Measurements from ENCODE around the gene EIF5B. TPM values are rescaled to one million over a fixed set of nuclear protein-coding genes. Genes with fewer than 3 reads are reported as not detected.

EIF5B gene
- total and polyA plus RNA-seq, 2 of the 4 experiments (the other 2 are of a cell fraction), result 19.7 to 21.8 TPM

GRCh38 chr2:99422599-99422998 lies 85.4 kb downstream of the EIF5B start:
- POLR2A ChIA-PET (ENCODE audit: unreplicated experiment), result interaction anchor here (0.6 kb wide), 1 partner anchor 74 kb away, joined by 3 read pairs; no protein-coding TSS in a partner anchor
- ATAC-seq (ENCODE audit: low read depth) (no peak), DNase-seq (no peak)
- Histone ChIP-seq H2AK5ac (ENCODE audit: low read depth, low read length) (no peak overlapping the region), H2BK120ac (ENCODE audit: low read depth, low read length) (no peak overlapping the region), H4K8ac (ENCODE audit: low read depth in 2 of 2, low read length in 2 of 2) (no peak overlapping the region), H3K9ac (ENCODE audit: low read depth, low read length) (no peak overlapping the region), H3K18ac (ENCODE audit: low read depth, low read length) (no peak overlapping the region), H3K14ac (replicated peaks; ENCODE audit: low read depth, low read length) (no peak overlapping the region), H3K23ac (ENCODE audit: low read depth, low read length) (no peak overlapping the region), H2BK20ac (ENCODE audit: low read depth, low read length) (no peak overlapping the region), H3K9me3 (ENCODE audit: control insufficient read depth, insufficient read depth, low read length) (no peaks in the 10 kb centered on the region), H2AFZ (replicated peaks; ENCODE audit: low read length, poor library complexity) (no peak overlapping the region), H3K4me2 (ENCODE audit: low read depth, low read length) (no peak overlapping the region), H3K79me1 (ENCODE audit: low read depth in 1 of 2, low read length in 2 of 2) (peaks cover 5 to 24% of the 10 kb centered on the region in 2 experiments; a peak in 3 of 4 replicates), H3K27me3 (ENCODE audit: control insufficient read depth, insufficient read depth, low read length) (no peaks in the 10 kb centered on the region), H3K4ac (ENCODE audit: low read depth, low read length) (0 out of 2 replicates have a peak overlapping the region, but pooled peaks have one; percentile 5), H4K20me1 (ENCODE audit: insufficient read depth, low read length) (peaks cover 16% of the 10 kb centered on the region; the same call in 1 of the 2 replicates), H4K91ac (ENCODE audit: insufficient read depth, low read depth, low read length) (no peak overlapping the region), H3K27ac (ENCODE audit: insufficient read depth, low read length) (no peak overlapping the region), H3K4me3 (ENCODE audit: insufficient read depth, low read depth, low read length) (no peak overlapping the region), H3K56ac (ENCODE audit: extremely low read depth, insufficient read depth, low read length) (no peak overlapping the region), H3K9me1 (ENCODE audit: insufficient read depth, low read length) (peaks cover 17% of the 10 kb centered on the region), H4K5ac (ENCODE audit: low read depth, low read length) (no peak overlapping the region), H2BK5ac (ENCODE audit: low read depth, low read length, poor library complexity, severe bottlenecking) (no peak overlapping the region), H3K36me3 (ENCODE audit: control insufficient read depth, insufficient read depth, low read length) (peaks cover 19% of the 10 kb centered on the region), H2AK9ac (replicated peaks; ENCODE audit: low read depth, low read length, poor library complexity) (no peak overlapping the region), H3K4me1 (ENCODE audit: control insufficient read depth, insufficient read depth, low read length) (peaks cover 13% of the 10 kb centered on the region), H2BK15ac (ENCODE audit: low read depth, low read length) (no peak overlapping the region)
- no CpG with 5 or more reads among the region's 3 CpGs for WGBS, 2 experiments (ENCODE audit: extremely low coverage in 2 of 2, insufficient read length in 1 of 2)
- in situ Hi-C loops (cut with MboI; ENCODE audit: low sequenced_read_pairs) (no loop called here), intact Hi-C loops (cut with micrococcal nuclease) (no loop called here), dilution Hi-C loops (cut with HindIII; ENCODE audit: low sequenced_read_pairs, unreplicated experiment) (no loop called here)
- TF ChIP-seq ELK1 (IDR thresholded peaks at IDR 0.05; ENCODE audit: borderline replicate concordance, low read depth, low read length), result no peak
- no peak for TF ChIP-seq SMC3 (IDR thresholded peaks at IDR 0.05; ENCODE audit: low read depth, low read length)
- no peak for TF ChIP-seq NFE2L2 (IDR thresholded peaks at IDR 0.05; ENCODE audit: low read depth, low read length)
- TF ChIP-seq MAFK (IDR thresholded peaks at IDR 0.05; ENCODE audit: low read depth, low read length), result no peak
- TF ChIP-seq USF2 (IDR thresholded peaks at IDR 0.05; ENCODE audit: low read depth, low read length), result no peak
- TF ChIP-seq CEBPB (IDR thresholded peaks at IDR 0.05; ENCODE audit: low read depth, low read length), result no peak
- no peak for TF ChIP-seq MAZ (IDR thresholded peaks at IDR 0.05; ENCODE audit: borderline replicate concordance, low read depth, low read length)
- no peak for TF ChIP-seq POLR2A (IDR thresholded peaks at IDR 0.05; ENCODE audit: low read depth, low read length)
- TF ChIP-seq MXI1 (IDR thresholded peaks at IDR 0.05; ENCODE audit: borderline replicate concordance, low read depth, low read length), result no peak
- TF ChIP-seq CTCF (conservative IDR thresholded peaks at IDR 0.05; ENCODE audit: low read depth, low read length), result no peak
- no peak for TF ChIP-seq RCOR1 (IDR thresholded peaks at IDR 0.05; ENCODE audit: insufficient replicate concordance, low read length)
- TF ChIP-seq BHLHE40 (IDR thresholded peaks at IDR 0.05; ENCODE audit: low read depth, low read length), result no peak
- TF ChIP-seq RFX5 (IDR thresholded peaks at IDR 0.05; ENCODE audit: low read depth, low read length), result no peak
- TF ChIP-seq RAD21 (IDR thresholded peaks at IDR 0.05; ENCODE audit: low read length), result no peak
- no peak for TF ChIP-seq CHD1 (IDR thresholded peaks at IDR 0.05; ENCODE audit: low read depth, low read length)
- TF ChIP-seq FOS (IDR thresholded peaks at IDR 0.05; ENCODE audit: low read depth, low read length), result no peak
- BruUV-seq (replicated peaks), result no TSS peak
- CTCF ChIA-PET, result no interaction called here
